MM.1S (cell line): ENCODE data around the gene CD248.

Source experiments
- DNase-seq: peaks from one replicate; pipeline ENCODE4 v3.0.0-alpha.2; 2015
- H2AFZ ChIP-seq: fragments of 300-600 bp; sonication (generic); 2 replicates; pipeline ENCODE4 v1.6.0; 2016; ENCODE audit warnings: antibody characterized with exemption, low read length
- H3F3A ChIP-seq: fragments of 300-600 bp; sonication (generic); 2 replicates; pipeline ENCODE4 v1.6.1; 2016; ENCODE audit warnings: mild to moderate bottlenecking, antibody characterized with exemption, low read length, moderate library complexity, mixed read lengths; ENCODE audit not compliant: insufficient read depth
- H3K27ac ChIP-seq: fragments of 300-600 bp; sonication (generic); 2 replicates; pipeline ENCODE4 v1.5.1; 2016; ENCODE audit warnings: mild to moderate bottlenecking, low read length
- H3K27me3 ChIP-seq: fragments of 300-600 bp; sonication (generic); replicated peaks from 2 replicates; pipeline ENCODE4 v1.6.0; 2016; ENCODE audit warnings: low read length; ENCODE audit not compliant: insufficient read depth
- H3K36me3 ChIP-seq: fragments of 300-600 bp; sonication (generic); replicated peaks from 2 replicates; pipeline ENCODE4 v1.6.1; 2016; ENCODE audit warnings: mild to moderate bottlenecking, low read length, mixed read lengths; ENCODE audit not compliant: insufficient read depth
- H3K4me1 ChIP-seq: fragments of 300-600 bp; sonication (generic); 2 replicates; pipeline ENCODE4 v1.6.1; 2016; ENCODE audit warnings: low read length, mixed read lengths
- H3K4me2 ChIP-seq: fragments of 300-600 bp; sonication (generic); 2 replicates; pipeline ENCODE4 v1.6.0; 2016; ENCODE audit warnings: low read depth, low read length
- H3K4me3 ChIP-seq: fragments of 300-600 bp; sonication (generic); 2 replicates; pipeline ENCODE4 v1.5.1; 2016; ENCODE audit warnings: low read length, mixed read lengths
- H3K79me2 ChIP-seq: fragments of 300-600 bp; sonication (generic); 2 replicates; pipeline ENCODE4 v1.6.1; 2016; ENCODE audit warnings: mixed run types, low read length, mixed read lengths
- H3K9ac ChIP-seq: fragments of 300-600 bp; sonication (generic); 2 replicates; pipeline ENCODE4 v1.6.1; 2016; ENCODE audit warnings: low read length, mixed read lengths
- H3K9me2 ChIP-seq: fragments of 300-600 bp; sonication (generic); replicated peaks from 2 replicates; pipeline ENCODE4 v1.6.1; 2016; ENCODE audit warnings: mild to moderate bottlenecking, low read length, mixed read lengths; ENCODE audit not compliant: insufficient read depth
- H3K9me3 ChIP-seq: fragments of 300-600 bp; sonication (generic); replicated peaks from 2 replicates; pipeline ENCODE4 v1.6.1; 2016; ENCODE audit warnings: mild to moderate bottlenecking, low read length, mixed read lengths; ENCODE audit not compliant: insufficient read depth
- H4K20me1 ChIP-seq: fragments of 300-600 bp; sonication (generic); 2 replicates; pipeline ENCODE4 v1.6.1; 2016; ENCODE audit warnings: mild to moderate bottlenecking, low read length, moderate library complexity, mixed read lengths; ENCODE audit not compliant: insufficient read depth
- CTCF ChIP-seq: fragments of 300-600 bp; sonication (generic); IDR thresholded peaks from 2 replicates; pipeline ENCODE4 v1.5.1; 2016; ENCODE audit warnings: antibody characterized with exemption, low read length, mixed read lengths
- EZH2 ChIP-seq: fragments of 300-600 bp; sonication (generic); optimal IDR thresholded peaks from 2 replicates; pipeline ENCODE3; 2017; ENCODE audit warnings: low read depth, mild to moderate bottlenecking, antibody characterized with exemption, low read length, mixed read lengths
- EZH2phosphoT487 ChIP-seq: fragments of 300-600 bp; sonication (generic); IDR thresholded peaks from 2 replicates; pipeline ENCODE4 v1.6.1; 2018; ENCODE audit warnings: antibody characterized with exemption, low read length

CD248 gene

DNA sequence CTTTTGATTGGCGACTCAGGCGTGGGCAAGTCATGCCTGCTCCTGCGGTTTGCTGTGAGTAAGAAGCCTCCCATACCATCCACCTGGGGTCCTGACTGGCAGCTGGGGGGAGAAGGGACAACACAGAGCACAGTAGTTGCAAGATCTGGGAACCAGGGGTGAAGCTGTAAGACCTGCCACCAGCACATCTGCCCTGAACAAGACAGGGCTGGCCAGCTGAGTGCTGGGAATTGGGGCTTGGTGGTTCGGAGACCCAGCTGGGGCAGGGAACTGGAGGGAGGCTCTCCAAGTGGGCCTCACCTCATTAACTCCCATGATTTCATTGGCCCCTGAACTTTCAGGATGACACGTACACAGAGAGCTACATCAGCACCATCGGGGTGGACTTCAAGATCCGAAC, 45.0 kb downstream of the CD248 start:
- no peak for DNase-seq
- no peaks in the 10 kb centered on the region for H3K9me2 ChIP-seq
- peaks cover 14% of the 10 kb centered on the region; the same call in 1 of the 2 replicates for H3F3A ChIP-seq
- no peaks in the 10 kb centered on the region for H4K20me1 ChIP-seq
- no peak overlapping the region for H2AFZ ChIP-seq
- H3K27me3 ChIP-seq = no peaks in the 10 kb centered on the region
- H3K9me3 ChIP-seq = no peaks in the 10 kb centered on the region
- no peak overlapping the region for H3K4me2 ChIP-seq
- H3K9ac ChIP-seq = no peak overlapping the region
- H3K4me1 ChIP-seq = peaks cover 11% of the 10 kb centered on the region; the same call in 1 of the 2 replicates
- H3K79me2 ChIP-seq = peaks cover 32% of the 10 kb centered on the region
- H3K36me3 ChIP-seq = 0 out of 2 replicates have a peak, but pooled peaks cover 3% of the 10 kb centered on the region
- H3K4me3 ChIP-seq = no peak overlapping the region
- no peak overlapping the region for H3K27ac ChIP-seq
- TF ChIP-seq EZH2 (no peak), EZH2phosphoT487 (no peak), CTCF (no peak)

GRCh38 chr11:66268952-66269905, 47.6 kb downstream of the CD248 start:
- Histone ChIP-seq H3K79me2 (peaks cover 32% of the 10 kb centered on the region), H3K9me3 (no peaks in the 10 kb centered on the region), H3K4me2 (peak overlapping the region; percentile 88), H3K27me3 (no peaks in the 10 kb centered on the region), H2AFZ (peak overlapping the region; percentile 76), H3K9me2 (no peaks in the 10 kb centered on the region), H3F3A (peaks cover 14% of the 10 kb centered on the region; the same call in 1 of the 2 replicates), H3K36me3 (0 out of 2 replicates have a peak, but pooled peaks cover 3% of the 10 kb centered on the region), H3K4me1 (peaks cover 11% of the 10 kb centered on the region; the same call in 1 of the 2 replicates), H3K9ac (peak overlapping the region; percentile 84), H4K20me1 (no peaks in the 10 kb centered on the region), H3K27ac (peak overlapping the region; percentile 78; the same call in 1 of the 2 replicates), H3K4me3 (peak overlapping the region; percentile 96)
- no peak for TF ChIP-seq EZH2
- peak; percentile 27; the same call in 1 of the 2 replicates for TF ChIP-seq CTCF
- no peak for TF ChIP-seq EZH2phosphoT487
- no peak for DNase-seq

DNA sequence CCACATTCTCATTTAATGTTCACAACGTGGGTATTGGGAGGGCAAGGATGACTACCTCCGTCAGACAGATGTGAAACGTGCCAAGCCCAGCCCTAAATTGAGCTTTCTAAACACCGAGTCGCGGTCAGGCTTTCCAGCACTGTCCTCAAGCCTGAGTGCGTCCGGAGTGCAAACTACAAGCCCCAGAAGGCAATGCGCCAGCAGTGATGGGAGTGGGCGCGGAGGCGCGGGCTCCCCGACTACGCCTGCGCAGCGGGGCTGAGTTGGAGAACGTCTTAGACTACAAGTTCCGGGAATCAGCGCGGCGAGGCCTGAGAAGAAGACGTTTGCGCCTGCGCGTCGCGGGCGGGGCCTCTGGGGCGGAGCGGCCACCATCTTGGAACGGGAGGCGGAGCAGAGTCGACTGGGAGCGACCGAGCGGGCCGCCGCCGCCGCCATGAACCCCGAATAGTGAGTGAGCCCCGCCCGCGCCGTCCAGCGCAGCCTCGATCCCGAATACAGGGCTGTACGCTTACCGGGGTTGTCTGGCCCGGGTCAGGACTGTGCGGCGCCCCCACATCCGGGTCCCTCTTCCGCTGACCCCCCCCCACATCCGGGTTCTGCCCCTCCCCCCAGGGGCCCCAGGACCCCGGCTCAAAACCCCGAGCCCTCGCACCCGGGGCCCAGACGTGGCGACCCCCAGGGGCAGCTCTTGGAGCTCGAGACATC, 48.4 kb downstream of the CD248 start, which contains the start of gene RAB1B:
RAB1B (plus strand) TSS at position 396 of the 708 bp plus-strand sequence; CDS start at position 437, 41 bp downstream.
- Histone ChIP-seq H3K27ac (peak within 1 kb of the TSS; percentile 78), H3K9me2 (no peaks in the 10 kb centered on the region), H3K4me2 (peak within 1 kb of the TSS; percentile 94), H3K9me3 (no peaks in the 10 kb centered on the region), H3K4me3 (peak within 1 kb of the TSS; percentile 96), H4K20me1 (no peaks in the 10 kb centered on the region), H3K79me2 (peaks cover 32% of the 10 kb centered on the region), H3K4me1 (peaks cover 11% of the 10 kb centered on the region; the same call in 1 of the 2 replicates), H2AFZ (peak within 1 kb of the TSS; percentile 76), H3K36me3 (0 out of 2 replicates have a peak, but pooled peaks cover 3% of the 10 kb centered on the region), H3F3A (peaks cover 12% of the 10 kb centered on the region; the same call in 1 of the 2 replicates), H3K9ac (peak within 1 kb of the TSS; percentile 84), H3K27me3 (no peaks in the 10 kb centered on the region)
- DNase-seq = peak; percentile 100
- TF ChIP-seq EZH2phosphoT487 (no peak), CTCF (no peak), EZH2 (no peak)
